HG03060 (cell line): Measurements from ENCODE around the gene CELA3A.
"Not testable (repeated sequence)": the region's sequence is repeated elsewhere in the genome, so short reads cannot be mapped to it uniquely, and the experiment has no call there.

ENCODE experiments used
- ATAC-seq: cut with Tn5 transposase; IDR thresholded peaks from one replicate; pipeline ENCODE4 v1.9.1; 2021; ENCODE audit warnings: low read depth, moderate number of reproducible peaks; ENCODE audit not compliant: unreplicated experiment

Gene CELA3A, protein sequence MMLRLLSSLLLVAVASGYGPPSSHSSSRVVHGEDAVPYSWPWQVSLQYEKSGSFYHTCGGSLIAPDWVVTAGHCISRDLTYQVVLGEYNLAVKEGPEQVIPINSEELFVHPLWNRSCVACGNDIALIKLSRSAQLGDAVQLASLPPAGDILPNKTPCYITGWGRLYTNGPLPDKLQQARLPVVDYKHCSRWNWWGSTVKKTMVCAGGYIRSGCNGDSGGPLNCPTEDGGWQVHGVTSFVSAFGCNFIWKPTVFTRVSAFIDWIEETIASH

GRCh38 chr1:22001409-22001808 lies at the start of gene CELA3A:
Gene CELA3A (plus strand): TSS chr1:22001657. CDS start chr1:22001675, 18 bp downstream.
- no peak for ATAC-seq

DNA sequence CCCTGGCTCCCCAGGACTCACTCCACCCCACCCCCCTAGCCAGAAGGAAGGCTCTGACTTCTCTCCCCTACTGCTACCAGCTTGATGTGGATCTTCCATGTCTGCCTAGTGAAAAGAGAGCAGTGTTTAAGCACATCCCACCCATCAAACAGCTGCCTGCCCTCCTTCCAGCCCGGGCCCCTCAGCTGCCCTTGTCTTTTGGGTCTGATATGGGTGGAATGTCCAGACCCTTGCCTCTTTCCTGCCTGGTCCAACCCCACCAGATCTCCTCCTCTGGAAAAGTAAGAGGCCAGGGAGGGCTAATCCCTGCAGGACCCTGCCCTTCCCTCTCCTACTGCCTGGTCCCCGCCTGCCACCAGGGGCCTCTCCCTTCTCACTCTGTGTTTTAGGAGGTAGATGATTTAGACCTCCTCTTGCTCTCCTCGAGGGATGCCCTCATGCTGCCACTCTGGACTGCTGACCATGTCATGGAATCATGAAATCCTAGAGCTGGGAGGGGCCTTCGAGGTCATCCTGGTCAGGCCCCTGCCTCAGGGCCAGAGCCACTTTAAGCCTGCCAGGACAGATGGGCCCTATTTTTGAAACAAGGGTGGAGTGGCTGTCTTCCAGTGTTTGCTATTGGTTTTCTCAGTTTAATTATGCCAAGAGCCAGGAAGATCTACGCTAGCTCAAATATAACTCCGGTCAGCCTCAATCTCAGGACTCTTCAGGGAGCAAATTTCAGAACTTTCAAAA lies 48.5 kb upstream of the CELA3A start:
- no peak for ATAC-seq

GRCh38 chr1:21955058-21955457 lies 46.4 kb upstream of the CELA3A start:
- ATAC-seq, result no peak

- no peak for ATAC-seq
Observed at GRCh38 chr1:21955501-21956281, 45.8 kb upstream of the CELA3A start.

GRCh38 chr1:21956720-21957552 lies 44.5 kb upstream of the CELA3A start:
- no peak for ATAC-seq

GRCh38 chr1:21961337-21961736 lies 40.1 kb upstream of the CELA3A start:
- ATAC-seq, result no peak

GRCh38 chr1:21961799-21962198 lies 39.7 kb upstream of the CELA3A start:
- ATAC-seq, result no peak

DNA sequence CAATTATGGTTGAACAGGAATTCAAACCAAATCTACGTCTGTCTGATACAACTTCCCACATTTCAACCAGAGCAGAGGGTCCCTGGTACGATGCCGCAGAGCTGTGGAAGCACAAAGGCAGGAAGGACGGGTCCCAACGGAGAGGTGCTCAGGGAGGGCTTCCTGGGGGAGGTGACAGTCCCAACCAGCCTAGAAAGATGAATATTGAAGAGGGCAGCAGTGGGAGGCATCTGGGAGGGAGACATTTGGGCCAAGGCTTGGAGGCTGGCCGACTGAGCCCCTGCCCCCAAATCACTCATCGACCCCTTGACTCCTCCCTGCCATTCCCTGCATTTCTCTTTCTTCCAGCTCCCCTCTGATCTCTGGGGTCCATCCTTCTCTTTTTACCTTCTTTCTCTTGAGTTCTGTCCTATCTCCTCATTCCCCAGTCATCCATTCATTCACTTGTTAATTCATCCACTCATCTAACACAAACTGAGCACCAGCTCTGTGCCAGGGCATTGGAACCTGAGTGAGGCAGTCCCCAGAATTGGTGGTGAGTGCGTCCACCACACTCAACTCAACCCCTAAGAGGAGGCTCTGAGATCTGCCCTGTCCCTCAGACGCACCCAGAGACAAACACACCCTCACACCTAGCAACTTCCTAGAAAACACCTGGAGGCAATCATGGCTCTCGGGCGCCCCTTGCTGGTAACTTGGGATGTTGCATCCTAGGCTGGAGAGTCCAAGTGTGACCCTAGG lies 37.8 kb upstream of the CELA3A start:
- no peak for ATAC-seq

- no peak for ATAC-seq
Observed at GRCh38 chr1:21966247-21967000, 35.0 kb upstream of the CELA3A start.

DNA sequence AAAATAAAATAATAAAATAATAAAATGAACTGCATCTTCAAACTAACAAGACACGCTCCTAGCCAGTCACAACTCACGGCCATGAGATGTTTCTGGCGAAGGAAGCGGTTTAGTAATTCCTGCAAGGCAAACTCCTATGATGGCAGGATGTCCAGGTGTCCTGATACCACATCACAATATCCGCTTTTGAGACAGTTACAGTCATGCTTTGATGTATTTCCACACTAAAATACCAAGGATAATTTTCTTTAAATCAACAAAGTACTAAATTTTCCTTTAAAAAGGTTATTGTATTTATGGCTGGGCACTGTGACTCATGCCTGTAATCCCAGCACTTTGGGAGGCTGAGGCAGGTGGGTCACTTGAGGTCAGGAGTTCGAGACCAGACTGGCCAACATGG lies 34.2 kb upstream of the CELA3A start:
- not testable (repeated sequence) for ATAC-seq

DNA sequence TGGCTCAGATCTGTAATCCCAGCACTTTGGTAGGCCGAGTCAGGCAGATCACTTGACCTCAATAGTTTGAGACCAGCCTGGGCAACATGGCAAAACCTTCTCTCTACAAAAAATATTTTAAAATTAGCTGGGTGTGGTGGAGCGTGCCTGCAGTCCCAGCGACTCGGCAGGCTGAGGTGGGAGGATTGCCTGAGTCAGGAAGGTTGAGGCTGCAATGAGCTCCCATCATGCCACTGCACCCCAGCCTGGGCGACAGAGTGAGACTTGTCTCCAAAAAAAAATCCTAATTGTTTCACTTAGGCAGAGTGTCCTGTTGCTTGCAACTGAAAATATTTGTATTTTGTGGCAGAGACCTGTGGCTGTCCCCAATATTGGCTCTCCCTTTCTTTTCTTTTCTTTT lies 32.4 kb upstream of the CELA3A start:
- not testable (repeated sequence) for ATAC-seq

DNA sequence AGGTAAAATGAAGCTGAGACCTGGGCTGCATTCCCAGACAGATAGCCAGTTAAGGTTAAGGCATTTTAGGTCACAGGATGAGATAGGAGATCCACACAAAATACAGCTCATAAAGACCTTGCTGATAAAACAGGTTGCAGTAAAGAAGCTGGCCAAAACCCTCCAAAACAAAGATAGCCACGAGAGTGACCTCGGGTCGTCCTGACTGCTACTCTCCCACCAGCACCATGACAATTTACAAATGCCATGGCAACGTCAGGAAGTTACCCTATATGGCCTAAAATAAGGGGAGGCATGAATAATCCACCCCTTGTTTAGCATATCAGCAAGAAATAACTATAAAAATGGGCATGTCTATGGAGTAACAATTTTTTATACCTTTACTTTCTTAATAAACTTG lies 30.9 kb upstream of the CELA3A start:
- ATAC-seq, result not testable (repeated sequence)

- ATAC-seq, result not testable (repeated sequence)
Observed at GRCh38 chr1:21972973-21973441, 28.4 kb upstream of the CELA3A start.

GRCh38 chr1:21973948-21974347 lies 27.5 kb upstream of the CELA3A start:
- ATAC-seq, result not testable (repeated sequence)

DNA sequence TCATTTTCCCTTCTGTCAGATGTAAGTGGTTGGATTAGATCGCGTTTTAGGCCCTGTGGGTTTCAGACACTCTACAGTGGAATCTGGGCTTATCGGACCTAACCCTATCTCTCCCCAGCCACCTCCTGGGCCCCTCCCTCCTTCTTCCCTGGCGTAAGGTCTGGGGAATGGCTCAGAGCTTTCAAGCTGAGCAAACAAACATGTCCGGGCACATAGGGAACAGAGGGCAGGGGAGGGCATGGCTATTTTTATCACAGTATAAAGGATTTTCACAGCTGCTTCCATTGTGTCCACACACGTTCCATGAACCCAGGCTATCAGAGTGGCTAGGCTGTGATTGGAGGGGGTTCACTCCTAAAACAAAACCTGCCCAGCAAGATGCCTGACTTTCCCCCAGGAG lies 26.8 kb upstream of the CELA3A start:
- ATAC-seq, result not testable (repeated sequence)

- not testable (repeated sequence) for ATAC-seq
Observed at GRCh38 chr1:21975296-21975695, 26.2 kb upstream of the CELA3A start.

DNA sequence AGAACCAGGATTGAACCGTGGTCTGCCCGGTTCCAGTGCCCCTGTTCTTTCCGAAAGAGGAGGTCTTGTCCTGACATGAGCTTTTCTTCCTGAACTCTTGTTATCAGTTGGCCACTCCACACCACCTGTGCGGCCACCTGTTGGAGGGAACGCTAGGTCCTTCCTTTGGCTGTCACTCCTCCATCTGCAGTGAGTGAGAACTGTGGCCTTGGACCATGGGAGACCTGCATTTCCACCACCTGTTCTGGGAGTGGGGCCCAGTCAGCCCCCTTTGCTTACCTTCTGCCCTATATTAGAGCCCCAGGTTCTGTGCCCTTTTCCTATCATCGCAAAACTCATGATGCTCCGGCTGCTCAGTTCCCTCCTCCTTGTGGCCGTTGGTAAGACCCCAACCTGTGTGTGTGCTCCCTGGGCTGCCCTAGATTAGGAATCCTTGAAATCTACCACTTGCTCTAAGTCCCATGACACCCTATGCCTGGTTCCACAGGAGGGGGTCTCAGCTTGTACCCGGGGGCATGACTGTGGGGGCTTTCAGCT lies 24.7 kb upstream of the CELA3A start, which contains the start of gene CELA3B:
Gene CELA3B, plus strand, starts transcription at position 320 of the 537 bp plus-strand sequence. Its CDS starts 18 bp downstream, at position 338.
- ATAC-seq, result not testable (repeated sequence)

GRCh38 chr1:21978209-21978608 lies 23.2 kb upstream of the CELA3A start:
- not testable (repeated sequence) for ATAC-seq
